ENCODE data around the gene CTNNB1.

CTNNB1 gene

DNA sequence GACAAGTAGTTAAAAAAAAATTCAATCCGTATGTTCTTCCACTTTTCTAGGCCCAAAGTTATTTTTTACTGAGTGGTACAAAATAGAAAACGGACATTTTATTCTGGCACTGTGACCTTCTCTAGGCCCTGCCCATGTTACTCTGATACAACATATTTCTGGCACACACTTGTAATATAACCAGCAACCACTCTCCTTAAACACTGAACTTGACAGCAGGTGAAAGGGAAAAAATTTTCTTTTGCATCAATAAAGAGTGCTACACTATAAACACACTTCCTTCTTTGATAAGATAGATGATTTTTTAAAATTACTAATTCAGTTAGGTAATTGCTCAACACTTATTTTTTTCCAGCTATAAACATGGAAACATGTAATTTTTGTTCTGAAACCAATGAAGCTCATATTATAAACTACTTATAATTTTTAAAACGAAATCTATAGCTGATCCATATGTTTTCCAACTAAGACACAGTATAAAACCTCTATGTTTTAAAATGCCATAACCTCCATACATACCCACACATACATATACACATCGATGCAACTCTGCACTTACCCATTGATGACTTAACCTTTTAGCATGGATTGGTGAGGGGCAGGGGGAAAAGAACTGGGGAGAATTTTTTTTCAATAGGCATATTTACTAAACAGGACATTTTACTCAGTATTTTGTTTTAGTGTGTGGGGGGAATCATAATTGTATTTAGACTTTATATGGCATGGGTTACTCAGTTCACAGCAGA, 5.3 kb upstream of the CTNNB1 start:
- DNase-seq (ENCODE audit: low read depth) = no peak

DNA sequence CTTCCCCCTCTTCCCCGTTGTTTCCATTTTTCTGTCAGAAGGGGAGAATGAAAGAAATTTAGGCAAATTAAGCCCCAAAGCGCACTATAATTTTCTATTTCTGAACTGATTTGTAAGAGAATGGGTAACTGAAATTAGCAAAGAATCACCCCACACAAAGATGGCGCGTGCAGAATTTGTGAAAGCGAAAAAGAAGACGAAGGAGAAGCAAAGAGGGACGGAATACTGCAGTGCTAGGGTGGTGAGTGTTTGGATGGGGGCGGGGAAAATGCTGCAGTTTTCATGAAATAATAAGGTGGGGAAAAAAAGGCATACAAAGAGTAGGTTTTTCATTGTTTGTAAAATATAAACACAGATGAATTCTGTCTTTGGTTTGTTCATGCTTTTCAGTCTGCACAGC, 4.6 kb upstream of the CTNNB1 start:
- no peak for DNase-seq (ENCODE audit: low read depth)

DNA sequence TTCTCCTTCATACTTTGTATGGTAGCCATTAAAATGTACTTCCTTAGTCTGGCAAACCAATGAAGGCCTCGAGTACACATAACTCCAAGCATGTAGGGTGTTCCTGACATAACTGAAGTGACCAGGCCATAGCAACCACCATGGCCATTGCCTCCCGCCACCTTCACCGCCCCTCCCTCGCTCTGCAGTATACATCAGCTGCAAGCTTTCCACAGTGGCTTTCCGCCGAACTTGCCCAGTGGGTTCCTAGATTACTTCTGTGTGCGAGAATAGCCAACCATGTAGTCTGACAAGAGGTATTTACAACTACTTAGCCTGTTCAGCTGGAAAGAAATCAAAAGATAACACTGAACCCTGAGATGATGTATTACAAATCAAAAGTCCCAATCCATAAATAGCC, 3.4 kb upstream of the CTNNB1 start:
- DNase-seq (ENCODE audit: low read depth) = no peak

DNA sequence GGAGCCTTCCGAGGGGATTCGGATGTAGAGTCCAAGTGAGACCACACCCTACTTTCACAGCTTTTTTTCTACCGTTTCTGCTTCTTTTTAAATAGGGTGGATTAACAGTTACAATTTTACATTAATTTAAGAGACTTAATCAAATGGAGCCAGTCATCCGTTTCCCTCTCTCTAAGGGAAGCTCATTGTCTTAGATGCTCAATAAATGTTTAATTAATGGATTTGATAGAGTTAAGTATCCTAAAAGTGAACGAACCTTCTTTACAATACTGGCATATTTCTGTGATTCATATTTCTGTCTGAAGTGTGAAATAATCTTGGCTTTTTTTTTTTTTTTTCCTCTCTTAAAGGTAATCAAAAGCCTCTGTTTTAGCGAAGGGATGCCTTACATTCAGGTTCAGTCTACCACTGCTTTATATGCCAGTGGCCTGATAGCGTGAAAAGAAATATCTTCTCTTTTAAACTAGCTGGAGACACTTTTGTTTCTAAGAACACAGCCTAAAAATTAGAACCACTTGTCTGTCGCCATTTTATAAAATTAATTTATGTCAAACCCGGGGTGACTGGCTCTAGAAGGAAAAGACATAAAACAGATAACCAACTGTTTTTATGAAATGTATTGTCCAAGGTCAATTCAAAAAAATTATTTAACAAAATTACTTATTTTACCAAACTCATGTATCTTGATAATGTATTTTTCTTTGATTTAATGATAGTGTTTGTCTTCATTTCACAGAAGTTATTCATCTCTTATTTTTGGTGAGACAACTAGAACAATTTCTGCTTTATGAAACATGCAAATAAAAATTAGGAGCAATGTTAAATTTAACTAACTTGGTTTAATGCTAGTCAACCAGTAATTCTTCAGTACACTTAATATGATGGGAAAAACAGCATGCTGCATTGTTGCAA, 2.5 kb upstream of the CTNNB1 start:
- no peak for DNase-seq (ENCODE audit: low read depth)

DNA sequence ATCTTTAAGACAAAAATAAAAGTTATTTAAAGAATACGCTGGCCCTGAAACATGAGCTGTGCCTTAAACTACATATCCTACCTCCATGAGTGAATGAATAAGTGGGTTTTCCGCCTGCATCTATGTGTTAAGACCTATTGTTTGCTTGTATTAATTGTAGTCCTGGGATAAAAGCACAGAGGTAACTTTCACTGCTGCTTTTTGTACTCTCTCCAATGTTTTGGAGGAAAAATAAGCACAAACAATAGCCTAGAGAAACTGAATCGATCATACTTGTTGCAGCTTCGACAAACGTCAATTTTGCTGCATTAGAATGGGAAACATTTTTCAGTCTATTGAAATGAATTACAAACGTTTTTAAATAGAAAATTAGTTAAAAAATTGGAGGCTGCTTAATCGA, 1.3 kb upstream of the CTNNB1 start:
- no peak for DNase-seq (ENCODE audit: low read depth)

DNA sequence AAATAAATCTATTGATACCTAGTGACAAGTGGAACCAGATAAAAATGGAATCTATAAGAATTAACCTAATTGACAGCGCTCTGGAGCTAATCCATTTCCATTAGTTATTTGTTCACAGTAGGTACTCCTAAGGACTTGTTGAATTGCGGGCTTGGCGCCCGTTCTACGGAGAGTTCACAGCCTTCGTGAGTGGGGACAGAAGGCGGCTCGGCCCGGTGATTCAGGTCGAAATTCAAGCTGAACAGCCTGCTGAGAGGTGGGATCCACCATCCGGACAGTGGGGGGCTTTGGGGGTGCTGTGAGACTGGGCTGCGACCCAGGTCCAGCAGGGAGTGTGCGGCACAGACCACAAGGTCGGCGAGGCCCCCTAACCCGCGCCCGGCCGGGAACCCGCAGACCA, 779 bp upstream of the CTNNB1 start:
- DNase-seq (ENCODE audit: low read depth) = no peak

DNA sequence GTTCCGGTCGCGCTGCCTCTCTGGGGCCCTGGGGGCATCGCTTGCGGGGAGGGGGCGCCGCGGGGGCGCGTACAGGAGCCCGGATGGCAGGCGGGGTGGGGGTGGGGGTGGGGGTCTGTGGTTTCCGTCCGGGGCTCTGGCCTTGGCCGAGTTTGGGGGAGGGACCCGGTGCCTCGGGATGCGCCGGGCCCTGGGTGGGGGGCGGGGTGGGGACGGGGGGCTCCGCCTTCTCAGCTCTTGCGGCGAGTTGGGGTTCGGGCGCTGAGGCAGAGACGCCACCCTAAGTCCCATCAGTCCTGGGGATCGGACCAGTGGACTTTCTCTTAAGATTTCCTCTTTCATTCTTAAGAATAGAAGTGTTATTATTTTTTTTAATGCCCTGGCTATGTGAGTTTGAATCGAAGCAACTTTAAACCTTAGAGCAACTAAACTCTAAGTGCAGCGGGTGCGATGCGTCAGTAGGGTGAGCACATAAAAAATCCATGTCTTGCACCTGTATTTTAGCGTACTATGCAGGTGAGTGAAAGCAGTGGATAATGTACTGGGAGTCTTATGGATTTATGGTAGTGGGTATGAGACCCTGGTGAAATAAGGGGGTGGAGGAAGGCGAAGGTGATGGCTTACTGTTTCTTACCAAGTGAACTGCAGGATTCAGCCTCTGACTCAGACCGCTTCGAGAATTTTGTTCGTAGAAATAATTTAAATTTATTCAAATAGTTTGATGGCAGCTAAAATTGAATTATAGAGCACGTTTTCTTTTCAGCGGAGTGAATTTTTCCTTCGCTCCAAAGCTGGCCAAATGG, 762 bp downstream of the CTNNB1 start:
- DNase-seq (ENCODE audit: low read depth) = peak; percentile 20

DNA sequence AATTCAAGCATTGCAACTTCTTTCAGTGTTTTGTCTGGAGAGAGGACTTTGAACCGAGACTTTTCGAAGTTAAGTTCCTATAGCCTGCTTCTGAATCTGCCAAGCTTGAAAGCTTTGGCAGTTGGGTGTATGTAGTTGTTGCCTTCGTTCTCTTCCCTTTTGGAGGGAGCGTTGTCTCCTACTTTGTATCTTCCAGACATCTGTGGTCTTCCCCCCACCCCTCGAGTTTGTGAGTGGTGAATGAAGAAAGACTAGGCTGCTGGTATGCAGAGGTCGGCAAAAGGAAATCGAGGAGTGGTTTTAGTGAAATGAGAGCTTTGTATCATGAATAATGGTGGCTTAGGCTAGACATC, 1.3 kb downstream of the CTNNB1 start:
- no peak for DNase-seq (ENCODE audit: low read depth)

DNA sequence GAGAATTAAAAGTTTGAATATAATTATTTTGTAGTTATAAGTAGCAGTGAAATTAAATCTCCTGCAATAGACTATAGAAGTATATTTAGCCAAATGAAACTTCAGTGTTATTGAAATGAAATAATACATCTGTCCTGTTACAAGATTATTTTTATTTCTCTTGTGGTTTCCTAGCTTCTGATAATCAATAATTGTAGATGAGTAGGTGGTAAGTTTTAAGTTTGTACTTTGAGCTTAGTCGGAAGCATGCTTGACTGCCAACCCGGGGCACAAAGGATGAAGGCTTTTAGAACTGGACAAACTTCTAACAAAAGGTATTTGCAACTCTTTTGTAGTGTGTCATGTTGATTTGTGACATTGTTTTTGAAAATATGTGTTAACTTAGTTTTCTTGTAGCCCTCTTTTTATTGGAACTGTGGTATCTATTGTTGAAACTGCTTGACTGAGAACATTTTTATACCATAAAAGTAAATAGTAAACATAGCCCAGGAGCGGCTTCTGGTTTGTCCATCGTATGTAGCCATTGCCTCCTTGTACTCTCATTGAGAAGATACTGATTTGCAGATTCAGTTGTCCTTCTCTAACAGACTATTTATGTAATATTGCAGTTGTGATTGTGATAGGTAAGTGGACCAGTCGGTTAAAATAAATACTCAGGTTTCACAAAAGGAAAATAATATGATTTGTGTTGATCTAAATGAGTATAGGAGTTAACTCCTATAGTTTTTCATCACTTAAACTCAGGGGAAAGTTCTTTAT, 2.9 kb downstream of the CTNNB1 start:
- no peak for DNase-seq (ENCODE audit: low read depth)

DNA sequence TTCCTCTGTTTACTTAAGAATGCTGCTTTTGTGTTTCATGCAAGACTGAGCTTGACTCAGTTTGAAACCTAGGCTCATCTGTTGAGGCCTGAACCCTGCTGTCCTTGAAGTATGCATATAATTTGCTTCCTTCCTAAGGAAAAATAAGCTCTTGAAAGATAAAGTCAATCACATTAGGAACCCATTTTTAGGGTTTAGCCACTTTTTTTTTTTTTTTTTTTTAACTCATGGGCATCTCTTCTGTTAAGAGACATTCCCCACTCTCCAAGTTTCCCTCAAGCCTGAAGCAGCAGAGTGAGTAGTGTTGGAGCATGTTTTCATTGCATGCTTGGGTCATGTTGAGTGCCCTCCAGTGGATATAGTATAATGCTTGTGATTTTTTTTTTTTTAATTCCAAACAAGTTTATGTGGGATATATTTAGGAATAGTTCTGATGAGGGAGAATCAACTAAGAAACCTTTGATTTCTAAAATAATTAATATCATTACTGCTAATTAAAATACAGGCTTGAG, 3.6 kb downstream of the CTNNB1 start:
- DNase-seq (ENCODE audit: low read depth) = peak; percentile 17

DNA sequence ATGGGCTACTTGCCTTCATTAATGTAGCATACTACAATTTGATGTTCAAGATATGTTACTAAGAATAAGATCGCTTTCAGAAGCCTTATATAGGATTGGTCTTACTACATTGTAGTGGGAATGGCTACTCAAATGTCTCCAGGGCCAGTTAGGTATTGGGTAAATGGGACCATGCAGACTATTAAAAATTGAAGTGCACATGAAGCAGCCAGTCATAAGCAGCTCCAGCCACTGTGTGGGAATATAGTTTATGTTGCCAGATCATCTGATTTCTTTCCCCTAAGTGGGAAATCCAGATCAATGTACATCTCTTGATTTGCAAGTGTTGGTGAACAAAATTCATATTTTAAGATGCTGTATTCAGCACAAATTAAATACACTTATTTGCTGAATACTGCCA, 5.1 kb downstream of the CTNNB1 start:
- no peak for DNase-seq (ENCODE audit: low read depth)

DNA sequence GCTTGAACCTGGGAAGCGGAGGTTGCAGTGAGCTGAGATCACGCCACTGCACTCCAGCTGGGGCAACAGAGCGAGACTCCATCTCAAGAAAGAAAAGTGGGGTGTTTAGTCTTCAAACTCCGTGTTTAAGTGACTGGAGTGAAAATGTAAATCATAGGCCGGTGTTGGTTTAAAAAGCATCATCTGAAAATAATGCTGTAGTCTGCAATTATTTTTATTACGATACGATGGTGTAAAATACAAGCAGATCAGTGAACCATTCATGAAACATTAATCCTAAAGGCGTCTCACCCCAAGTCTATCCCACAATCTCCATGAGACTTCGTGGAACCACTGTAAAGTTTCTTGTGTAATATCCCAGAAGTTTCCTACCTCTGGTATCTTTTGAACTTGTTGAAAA, 6.3 kb downstream of the CTNNB1 start:
- no peak for DNase-seq (ENCODE audit: low read depth)

DNA sequence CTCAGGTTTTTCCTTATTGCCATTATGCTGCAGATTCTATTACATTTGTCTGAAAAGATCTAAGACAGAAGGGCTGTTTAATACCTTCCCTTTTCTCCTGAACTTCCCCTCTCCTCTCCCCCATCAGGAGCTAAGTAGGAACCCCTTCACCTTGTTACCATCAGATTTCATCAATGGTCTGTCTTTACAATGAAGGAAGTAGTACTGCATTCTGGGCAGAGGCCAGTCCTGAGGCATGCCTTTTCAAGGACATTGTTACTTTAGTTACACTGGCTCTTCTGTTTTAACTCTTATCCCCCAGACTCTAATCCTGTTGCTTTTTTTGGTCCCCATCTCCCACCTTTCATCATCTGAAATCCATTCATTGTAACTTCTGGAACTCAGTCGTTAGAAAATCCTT, 8.1 kb downstream of the CTNNB1 start:
- DNase-seq (ENCODE audit: low read depth) = no peak

DNA sequence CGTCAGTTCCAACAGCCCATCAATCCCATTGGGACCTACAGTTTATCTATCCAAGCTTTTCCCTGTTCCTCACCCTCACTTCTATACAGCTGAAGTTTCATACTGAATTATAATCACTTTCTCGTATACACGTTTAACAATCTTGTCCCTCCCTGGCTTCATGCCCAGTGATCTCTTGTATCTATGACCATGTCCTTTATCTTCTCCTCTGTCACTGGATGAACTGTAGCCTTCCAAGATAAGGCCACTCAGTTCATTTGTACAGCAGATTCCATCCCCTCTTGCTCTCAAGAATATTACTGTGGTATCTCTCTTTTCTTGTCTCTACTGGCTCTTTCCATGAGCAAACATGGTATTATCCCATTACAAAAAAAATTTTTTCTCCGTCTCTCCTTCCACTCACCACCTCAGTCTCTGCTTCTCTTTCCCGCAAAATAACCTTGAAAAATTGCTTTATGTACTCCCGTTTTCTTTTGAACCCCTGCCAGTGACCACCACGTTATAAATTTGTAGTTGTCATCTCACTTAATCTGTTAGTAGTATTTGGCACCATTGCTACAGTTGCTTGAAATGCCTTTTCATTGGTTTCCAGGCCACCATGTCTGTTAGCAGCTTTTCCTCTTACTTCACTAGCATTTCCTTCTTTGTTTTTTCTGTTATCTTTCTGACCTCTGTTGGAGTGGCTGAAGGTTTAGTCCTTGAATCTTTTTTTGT, 9.4 kb downstream of the CTNNB1 start:
- no peak for DNase-seq (ENCODE audit: low read depth)

DNA sequence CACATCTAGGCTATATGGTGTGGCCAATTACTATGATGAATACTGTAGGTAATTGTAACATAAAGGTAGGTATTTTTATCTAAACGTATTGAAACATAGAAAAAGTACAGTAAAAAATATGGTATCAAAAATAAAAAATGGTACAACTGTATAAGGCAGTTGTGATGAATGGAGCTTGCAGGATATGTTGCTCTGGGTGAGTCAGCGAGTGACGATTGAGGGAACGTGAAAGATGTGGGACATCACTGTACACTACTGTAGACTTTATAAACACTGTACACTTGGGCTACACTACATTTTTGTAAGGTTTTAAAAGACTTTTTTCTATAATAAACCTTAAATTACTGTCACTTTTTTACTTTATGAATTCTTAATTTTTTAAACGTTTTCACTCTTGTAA, 10.3 kb downstream of the CTNNB1 start:
- DNase-seq (ENCODE audit: low read depth) = no peak

DNA sequence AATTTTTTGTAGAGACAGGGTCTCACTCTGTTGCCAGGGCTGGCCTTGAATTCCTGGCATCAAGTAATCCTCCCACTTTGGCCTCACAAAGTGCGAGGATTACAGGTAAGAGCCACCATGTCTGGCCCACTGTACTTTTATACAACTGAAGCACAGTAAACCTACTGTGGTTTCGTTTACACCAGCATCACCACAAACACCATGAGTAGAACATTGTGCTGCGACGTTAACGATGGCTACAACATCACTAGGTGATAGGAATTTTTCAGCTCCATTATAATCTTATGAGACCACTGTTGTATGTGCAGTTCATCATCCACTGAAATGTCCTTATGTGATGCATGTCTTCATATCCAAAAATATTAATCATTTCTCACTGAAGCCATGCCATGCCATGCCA, 11.7 kb downstream of the CTNNB1 start:
- no peak for DNase-seq (ENCODE audit: low read depth)

DNA sequence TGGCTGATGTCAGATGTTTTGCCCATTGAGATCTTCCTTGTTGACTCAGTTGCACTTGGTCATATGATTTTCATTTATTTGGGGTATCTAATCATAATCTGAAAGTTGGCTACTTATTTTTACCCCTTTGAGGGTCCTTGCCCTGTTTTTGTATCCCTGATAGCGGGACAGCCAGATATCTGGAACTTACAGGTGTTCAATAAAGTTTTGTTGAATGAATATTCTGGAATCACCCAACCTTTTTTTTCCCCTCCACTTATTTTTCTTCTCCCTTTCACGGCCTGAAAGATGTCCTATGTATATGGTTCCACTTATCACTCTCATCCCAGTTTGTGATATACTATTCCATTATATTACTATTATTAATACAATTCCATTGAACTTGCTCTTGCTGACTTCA, 12.8 kb downstream of the CTNNB1 start:
- DNase-seq (ENCODE audit: low read depth) = no peak

DNA sequence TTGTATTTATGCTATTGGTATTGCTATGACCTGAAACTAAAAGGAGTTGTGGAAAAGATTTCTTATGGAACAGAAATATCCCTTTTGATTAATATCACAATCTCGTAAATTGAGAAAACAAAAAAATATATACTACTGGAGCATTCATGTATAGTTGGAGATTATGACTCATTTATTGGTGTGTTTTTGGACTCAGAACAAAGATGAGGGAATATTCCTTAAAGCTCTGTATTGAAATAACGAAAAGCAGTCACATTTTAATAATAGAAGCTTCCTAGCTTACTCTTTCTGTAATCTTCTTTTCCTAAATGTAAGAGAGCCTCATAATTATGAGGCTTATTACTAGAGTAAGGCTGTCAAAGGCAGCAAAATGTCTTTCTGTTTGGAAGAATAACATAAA, 14.3 kb downstream of the CTNNB1 start:
- DNase-seq (ENCODE audit: low read depth) = no peak

DNA sequence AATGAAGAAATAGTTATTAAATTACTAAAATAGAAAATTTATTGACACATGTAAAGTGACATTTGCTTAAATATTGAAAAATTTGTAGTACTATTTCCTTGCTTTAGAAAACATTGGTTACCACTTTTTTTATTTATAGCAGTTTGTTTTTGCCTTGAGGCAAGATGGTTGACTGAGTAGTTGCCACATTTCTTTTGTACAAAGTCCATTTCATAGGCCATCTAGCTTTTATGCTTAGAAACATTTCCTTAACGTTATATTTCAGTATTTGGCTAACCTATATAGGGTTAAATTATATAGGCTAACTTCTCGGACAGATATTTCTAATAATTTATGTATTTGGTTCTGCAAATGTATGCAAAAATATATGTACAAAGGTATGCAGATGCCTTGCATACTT, 17.1 kb downstream of the CTNNB1 start:
- DNase-seq (ENCODE audit: low read depth) = no peak

DNA sequence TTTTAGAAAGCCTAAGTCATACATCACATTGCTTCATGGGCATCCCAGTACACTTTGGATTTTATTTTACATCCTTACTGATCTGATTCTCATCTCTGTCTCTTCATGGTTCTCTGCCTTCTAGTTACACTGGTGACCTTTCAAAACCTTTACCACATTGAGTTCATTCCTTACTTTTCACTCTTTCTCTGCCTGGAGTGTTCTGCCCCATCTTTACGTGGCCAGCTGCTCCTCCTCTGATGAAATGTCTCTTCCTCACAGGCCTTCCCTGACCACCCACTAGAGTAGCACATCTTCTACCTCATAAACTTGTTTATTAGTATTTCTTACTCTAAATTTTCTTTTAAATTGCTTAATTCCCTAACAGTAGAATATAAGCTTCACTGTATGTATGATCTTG, 17.7 kb downstream of the CTNNB1 start:
- DNase-seq (ENCODE audit: low read depth) = no peak

DNA sequence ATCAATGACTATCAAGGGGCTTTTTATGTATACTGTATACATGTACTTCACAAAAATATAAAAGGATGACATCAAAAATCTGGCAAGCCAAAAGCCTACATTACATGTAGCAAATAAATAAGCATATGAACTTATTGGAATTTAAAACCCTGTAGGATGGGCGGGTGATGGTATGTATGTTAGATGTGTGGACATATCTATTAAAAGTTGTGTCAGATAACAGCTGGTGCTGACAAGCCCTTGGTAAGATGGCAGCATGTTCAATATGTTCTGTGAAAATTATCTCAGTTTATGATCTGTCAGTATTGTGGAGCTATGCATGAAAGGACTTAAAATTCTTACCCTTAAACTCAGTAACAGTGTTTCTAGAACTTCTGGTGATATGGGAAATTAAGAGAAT, 20.1 kb downstream of the CTNNB1 start:
- no peak for DNase-seq (ENCODE audit: low read depth)
